Activated CD4-positive, alpha-beta T cell treated with anti-CD3 and anti-CD28 coated beads, Interleukin-2, amount 50 U/mL, for 24 hours (primary cell): ENCODE data around the gene OSBPL3.

Experiments
- DNase-seq, 2 donors: peaks; one replicate each; pipeline ENCODE4 v3.0.0-alpha.2; 2020; ENCODE audit warnings: low read depth in 1 of 2, low spot score in 1 of 2

The OSBPL3 gene

DNA sequence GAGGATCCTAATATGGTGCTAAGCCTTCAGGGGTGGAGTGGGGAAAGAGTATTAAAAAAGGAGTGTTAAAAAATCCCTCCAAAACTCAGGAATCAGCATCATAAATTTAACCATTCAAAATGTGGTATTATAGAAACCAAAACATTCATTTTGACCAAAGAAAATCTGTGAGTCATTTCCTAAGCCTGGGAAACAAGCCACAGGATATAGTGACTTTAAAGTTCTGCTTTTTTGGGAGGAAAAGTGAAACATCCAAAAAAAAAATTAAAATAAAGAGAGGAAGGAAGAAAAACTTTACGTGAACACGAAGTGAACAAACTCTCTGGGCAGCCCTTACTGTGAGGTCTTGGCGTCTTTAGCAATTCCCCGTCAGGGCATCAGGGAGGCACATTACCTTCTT, 148.7 kb downstream of the OSBPL3 start:
- DNase-seq = no peak

- no peak for DNase-seq
These were observed 149.4 kb downstream of the OSBPL3 start for GRCh38 chr7:24830440-24831050.

DNA sequence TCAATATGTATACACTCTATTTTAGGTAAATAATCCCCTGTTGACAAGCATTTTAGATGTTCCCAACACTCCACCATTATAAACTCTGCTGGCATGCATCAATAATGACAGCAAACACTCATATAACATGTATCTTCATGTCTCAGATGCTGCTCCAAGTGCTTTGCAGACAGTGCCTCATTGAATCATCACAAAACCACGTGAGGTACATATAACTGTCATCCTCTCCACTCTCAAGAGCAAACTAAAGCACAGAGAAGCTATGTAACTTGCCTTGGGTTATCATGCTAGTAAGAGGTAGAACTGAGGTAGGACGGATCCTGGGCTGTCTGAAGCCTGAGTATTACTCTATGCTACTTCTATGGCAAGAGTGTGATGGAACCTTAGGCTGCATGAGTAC, 150.2 kb downstream of the OSBPL3 start:
- DNase-seq = no peak

DNA sequence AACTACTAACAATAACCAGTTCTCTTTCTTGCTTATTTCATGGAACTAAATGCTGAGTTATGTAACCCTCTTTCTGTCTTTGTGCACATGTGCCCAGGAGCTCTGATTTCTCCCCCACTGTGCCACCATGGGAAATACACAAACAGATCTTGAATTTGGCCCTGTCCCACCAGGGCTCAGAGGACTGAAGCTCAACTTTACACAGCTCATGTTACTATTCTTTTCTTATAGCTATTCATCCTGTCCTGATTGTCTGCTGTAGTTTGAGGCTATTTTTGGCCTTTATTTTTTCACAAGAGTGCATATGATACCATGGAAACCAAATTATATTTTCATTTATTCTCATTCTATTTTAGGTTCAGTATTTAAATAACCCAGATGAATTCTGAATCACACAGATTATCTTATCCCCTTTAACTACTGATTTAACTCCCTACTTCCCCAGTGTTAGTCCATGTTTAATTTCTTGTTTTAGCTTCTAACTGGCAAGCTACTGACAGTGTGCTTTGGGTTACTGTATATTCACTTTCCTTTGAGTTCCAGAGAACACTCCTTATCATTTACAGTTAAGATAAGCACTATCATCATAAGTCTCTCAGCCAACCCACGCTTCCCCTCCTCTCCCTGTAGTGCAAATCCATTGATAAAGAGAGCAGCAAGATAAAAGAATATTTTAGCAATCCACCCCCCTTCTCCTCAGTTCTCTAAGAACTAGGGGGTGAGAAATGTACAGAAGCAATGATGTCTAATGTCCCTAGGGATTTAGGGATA, 150.9 kb downstream of the OSBPL3 start:
- no peak for DNase-seq

DNA sequence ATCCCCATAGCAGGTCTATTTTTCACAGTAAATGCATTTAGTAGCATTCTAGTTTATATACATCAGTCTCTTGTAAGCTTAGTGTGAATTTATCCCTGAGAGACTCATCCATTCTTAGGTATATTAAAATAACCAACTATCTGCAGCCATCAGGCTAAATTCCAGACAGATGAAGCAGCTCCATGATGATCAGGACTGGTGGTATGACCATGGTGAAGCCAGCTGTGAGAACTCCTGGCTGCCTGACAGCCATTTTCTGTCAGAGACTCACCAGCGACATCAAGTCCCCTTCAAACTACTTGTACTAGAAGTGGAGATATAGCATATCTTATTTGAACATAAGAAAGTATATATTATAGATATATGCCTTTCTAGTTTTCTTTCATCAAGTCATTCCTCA, 152.4 kb downstream of the OSBPL3 start:
- DNase-seq = no peak

DNA sequence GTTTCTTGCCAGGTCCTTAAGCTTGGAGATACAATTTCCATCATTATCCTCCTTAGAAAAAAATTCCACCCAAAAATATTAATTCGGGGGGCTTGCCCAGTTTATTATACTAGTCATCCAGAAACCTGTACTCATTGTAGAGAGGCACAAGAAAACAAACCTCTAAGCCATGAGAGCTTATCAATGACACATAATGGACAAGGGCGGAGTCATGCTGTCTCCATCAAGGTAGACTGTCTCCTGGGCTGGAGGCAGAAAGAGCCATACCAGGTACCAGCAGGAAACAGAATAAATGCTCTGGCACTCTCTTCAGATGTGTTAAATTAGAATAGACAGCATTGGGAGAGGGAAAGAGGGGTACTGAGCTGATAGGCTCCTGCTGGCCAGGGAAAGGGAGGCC, 153.0 kb downstream of the OSBPL3 start:
- no peak for DNase-seq

GRCh38 chr7:24826662-24827020, 153.3 kb downstream of the OSBPL3 start:
- no peak for DNase-seq

DNA sequence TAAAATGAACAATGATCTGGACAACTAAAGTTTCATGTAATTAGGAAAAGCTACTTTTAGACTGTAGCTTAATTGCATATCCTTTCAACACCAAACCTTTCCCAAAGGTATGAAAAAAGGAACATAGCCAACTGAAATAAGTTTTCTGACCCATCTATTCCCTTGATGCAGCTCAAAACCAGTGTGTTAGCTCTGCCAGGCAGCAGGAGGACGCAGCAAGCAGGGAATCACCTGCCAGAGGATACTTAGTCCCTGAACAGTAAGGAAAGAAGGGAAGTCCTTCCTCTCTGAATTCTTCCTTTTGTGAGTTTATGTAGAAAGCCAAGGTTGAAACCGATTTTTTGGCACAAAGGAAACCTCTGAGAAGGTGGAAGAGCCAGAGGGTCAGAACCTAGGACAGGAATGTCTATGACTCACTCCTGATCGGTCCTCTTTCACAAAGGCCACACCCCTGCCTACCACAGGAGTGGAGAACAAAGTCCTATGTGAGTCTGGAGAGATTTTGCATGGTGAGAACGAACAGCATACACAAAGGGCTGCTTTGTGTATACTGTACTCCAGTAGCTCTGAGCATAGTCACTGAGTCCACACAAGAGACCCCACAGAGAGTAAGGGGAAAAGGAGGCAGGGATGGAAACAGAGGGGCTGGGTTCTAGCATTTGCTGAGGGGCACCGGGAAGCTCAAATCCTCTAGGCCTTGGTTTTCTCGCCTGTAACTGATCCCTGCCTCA, 153.9 kb downstream of the OSBPL3 start:
- DNase-seq = no peak

DNA sequence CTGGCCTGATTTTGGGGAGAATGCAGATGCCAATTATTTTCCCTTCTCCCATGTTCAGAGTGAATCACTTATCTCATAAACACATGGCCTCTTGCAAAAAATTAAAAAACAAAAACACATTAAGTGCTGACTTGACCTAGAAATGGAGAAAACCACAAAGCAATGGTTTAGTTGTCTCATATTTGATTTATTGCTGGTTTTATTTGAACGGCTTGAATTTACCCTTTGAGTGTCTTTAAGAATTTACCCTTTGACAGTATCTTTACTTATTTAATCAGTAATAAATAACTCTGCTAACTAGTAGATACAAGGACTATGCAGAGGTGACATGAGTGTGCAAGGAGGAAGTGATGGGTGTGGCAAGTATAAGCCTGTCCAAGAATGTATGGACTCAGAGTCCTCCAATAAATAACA, 154.6 kb downstream of the OSBPL3 start:
- DNase-seq = no peak

DNA sequence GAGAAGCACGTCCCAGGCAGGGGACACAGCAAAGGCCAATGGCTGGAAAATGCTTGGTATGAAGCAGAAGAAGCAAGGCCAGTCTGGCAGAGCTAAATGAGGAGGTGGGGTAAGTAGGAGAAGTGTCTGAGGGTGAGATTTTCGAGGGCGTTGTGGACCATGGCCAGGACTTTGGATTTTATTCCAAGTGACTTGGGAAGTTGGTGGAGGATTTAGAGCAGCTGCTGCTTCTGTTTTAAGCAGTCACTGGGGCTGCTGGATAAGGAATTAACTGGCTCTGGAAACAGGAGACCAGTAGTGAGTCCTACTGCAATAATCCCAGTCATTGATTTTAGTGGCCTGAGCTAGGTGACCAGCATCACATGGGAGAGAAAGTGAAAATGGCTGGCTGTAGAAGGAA, 155.1 kb downstream of the OSBPL3 start:
- no peak for DNase-seq

- DNase-seq = no peak
These were observed 155.6 kb downstream of the OSBPL3 start for GRCh38 chr7:24824400-24824799.

DNA sequence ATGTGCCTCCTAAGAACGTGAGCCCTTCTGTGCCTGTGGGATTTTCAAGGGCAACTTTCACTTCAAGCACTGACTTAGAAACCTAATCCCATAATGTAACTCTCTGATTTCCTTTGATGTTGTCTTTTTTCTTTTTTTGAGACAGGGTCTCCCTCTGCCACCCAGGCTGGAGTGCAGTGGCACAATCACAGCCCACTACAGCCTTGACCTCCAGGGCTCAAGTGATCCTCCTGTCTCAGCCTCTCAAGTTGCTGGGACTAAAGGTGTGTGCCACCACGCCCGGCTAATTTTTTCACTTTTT, 158.3 kb downstream of the OSBPL3 start:
- no peak for DNase-seq

GRCh38 chr7:24821045-24821753, 158.8 kb downstream of the OSBPL3 start:
- DNase-seq = peak; percentile 38 to 69

DNA sequence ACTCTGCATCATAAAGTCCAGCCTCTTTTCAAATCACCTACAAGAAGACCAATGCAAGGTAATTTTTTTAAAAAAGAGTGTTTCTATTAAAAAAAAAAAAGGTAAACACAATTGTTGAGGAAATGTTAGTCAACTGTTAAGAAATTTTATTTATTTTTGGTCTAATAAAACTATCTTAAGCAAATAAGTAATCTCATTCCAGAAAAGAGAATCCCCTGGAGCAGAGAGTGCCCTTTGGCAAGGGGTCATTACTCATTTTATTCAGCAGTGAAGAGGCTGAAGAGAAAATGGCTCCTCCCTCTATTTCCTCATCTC, 159.3 kb downstream of the OSBPL3 start:
- no peak for DNase-seq

GRCh38 chr7:24819916-24820689, 159.9 kb downstream of the OSBPL3 start:
- peak; percentile 30 to 77 for DNase-seq

- DNase-seq = no peak
These were observed 162.6 kb downstream of the OSBPL3 start for GRCh38 chr7:24817339-24817738.

- DNase-seq = no peak
These were observed 163.1 kb downstream of the OSBPL3 start for GRCh38 chr7:24816868-24817267.

GRCh38 chr7:24812305-24812945, 167.6 kb downstream of the OSBPL3 start:
- DNase-seq = peak; percentile 23 to 26

GRCh38 chr7:24808518-24808917, 171.5 kb downstream of the OSBPL3 start:
- no peak for DNase-seq

DNA sequence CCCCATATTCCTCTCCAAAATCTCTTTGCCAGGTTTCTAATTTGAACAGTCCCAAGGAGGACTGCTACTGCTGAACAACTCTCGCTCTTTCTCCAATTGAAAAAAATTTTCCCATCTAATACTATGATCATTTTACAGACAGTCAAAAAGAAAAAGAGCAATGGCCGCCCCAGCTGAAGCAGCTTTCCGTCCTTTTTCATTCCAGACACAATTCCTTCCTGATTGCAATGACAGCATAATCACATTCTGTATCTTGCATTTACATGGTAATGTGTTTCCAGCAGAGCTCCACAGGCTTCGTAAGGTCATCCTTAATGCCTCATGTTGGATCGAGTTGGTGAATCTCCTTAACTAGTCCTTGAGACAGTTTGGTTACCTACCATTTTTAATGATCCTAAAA, 177.7 kb downstream of the OSBPL3 start:
- no peak for DNase-seq

DNA sequence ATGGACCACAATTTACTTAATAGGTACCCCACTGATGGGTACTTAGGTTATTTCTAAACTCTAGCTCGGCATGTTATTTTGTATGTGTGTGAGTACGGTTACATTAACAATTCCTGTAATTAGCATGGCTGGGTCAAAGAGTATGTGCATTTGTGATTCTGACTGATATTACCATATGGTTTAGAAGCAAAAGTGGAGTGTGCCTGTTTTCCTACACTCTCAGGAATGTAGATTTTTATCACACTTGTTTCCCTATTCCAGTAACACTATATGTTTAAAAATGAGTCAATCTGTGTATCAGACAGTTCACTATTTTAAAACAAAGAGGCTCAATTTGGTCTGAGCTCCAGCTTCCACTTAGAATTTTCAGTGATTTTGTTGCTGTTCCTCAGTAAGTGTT, 178.1 kb downstream of the OSBPL3 start:
- DNase-seq = no peak
